Measurements from ENCODE around the gene TNFSF10.

- TF ChIP-seq EZH2phosphoT487 (IDR thresholded peaks at IDR 0.05; ENCODE audit: insufficient read depth, low read depth) (no peak), EZH2 (IDR thresholded peaks at IDR 0.05; ENCODE audit: insufficient read depth, poor library complexity, severe bottlenecking) (no peak)
Measured at GRCh38 chr3:172560586-172560985, 37.4 kb upstream of the TNFSF10 start.

Data from GM23248 (cell line).